Activated T-helper 1 cell treated with anti-CD3 and anti-CD28 coated beads, Interleukin-12 subunit alpha, Interleukin-12 subunit beta, Interleukin-2, Interleukin-4 antibody, amounts not matched to agents 30 ng/mL and 10 ng/mL and 1 ng/mL, durations not matched to agents 14 hours and 24 hours and 36 hours (primary cell): ENCODE measurements around the gene RAET1E. TPM values are rescaled to one million over a fixed set of nuclear protein-coding genes. Genes with fewer than 3 reads are reported as not detected.
"Not testable (repeated sequence)": the region's sequence is repeated elsewhere in the genome, so short reads cannot be mapped to it uniquely, and the experiment has no call there.

Experiments used
- DNase-seq: peaks from one replicate; pipeline ENCODE4 v3.0.0; 2021; ENCODE audit warnings: low spot score
- H3K27ac Mint-ChIP-seq: one replicate; pipeline ENCODE4 v1.8.0; 2021; ENCODE audit warnings: mild to moderate bottlenecking, mixed read lengths
- H3K27me3 Mint-ChIP-seq: one replicate; pipeline ENCODE4 v1.8.0; 2022; ENCODE audit warnings: mild to moderate bottlenecking, moderate library complexity, mixed read lengths; ENCODE audit not compliant: insufficient read depth
- H3K36me3 Mint-ChIP-seq: one replicate; pipeline ENCODE4 v1.8.0; 2021; ENCODE audit warnings: low read depth, mixed read lengths
- H3K4me1 Mint-ChIP-seq: one replicate; pipeline ENCODE4 v1.8.0; 2021; ENCODE audit warnings: low read depth, mixed read lengths
- H3K4me3 Mint-ChIP-seq: one replicate; pipeline ENCODE4 v1.8.0; 2021; ENCODE audit warnings: mild to moderate bottlenecking, moderate library complexity, mixed read lengths
- H3K9me3 Mint-ChIP-seq: one replicate; pipeline ENCODE4 v1.8.0; 2021; ENCODE audit warnings: mixed read lengths
- intact Hi-C: fragments of 100-400 bp; cut with micrococcal nuclease; formaldehyde crosslinking; loops from one replicate; pipeline ENCODE4 v1.15.1; 2024
- total RNA-seq: library from RNA; stranded (reverse); gene quantifications from 2 replicates; pipeline ENCODE4 v1.2.3, GENCODE V29; 2022

RAET1E gene
- total RNA-seq, 1 donor from 2014 or later: not detected

DNA sequence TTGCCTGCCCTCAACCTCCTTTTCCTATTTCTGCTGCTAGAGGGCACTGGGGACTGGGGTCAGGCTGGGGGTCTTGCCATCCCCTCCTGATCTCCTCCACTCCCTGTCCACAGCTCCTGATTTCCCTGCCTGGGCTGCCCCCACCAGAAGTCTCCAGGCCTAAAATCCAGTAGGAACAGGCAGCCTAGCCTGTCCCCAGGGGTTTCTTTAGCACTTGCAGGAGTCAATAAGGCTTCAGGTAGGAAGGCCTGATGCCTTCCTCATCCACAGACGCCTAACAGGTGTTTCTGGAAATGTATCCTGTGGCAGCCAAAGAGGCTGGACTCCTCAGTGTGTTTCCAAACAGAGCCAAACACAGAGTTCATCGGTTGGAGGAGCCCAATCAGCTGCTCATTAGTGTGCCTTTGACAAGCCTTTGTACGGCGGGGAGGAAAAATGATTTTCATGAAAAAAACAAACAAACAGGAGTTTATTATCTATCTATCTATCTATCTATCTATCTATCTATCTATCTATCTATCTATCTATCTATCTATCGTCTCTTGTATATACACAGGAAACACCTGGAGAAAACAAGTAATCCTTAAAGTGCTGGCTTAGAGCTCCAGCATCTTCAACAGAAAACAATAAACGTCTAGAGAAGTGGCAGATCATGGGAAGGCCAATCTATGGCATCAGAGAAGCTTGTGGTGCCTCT, 3.7 kb upstream of the RAET1E start:
- Mint-ChIP-seq H3K27me3 (peaks cover 16% of the 10 kb centered on the region), H3K36me3 (no peaks in the 10 kb centered on the region), H3K4me3 (no peak overlapping the region), H3K9me3 (no peaks in the 10 kb centered on the region), H3K4me1 (peaks cover 2% of the 10 kb centered on the region), H3K27ac (no peak overlapping the region)
- intact Hi-C loops: no loop called here
- no peak for DNase-seq

DNA sequence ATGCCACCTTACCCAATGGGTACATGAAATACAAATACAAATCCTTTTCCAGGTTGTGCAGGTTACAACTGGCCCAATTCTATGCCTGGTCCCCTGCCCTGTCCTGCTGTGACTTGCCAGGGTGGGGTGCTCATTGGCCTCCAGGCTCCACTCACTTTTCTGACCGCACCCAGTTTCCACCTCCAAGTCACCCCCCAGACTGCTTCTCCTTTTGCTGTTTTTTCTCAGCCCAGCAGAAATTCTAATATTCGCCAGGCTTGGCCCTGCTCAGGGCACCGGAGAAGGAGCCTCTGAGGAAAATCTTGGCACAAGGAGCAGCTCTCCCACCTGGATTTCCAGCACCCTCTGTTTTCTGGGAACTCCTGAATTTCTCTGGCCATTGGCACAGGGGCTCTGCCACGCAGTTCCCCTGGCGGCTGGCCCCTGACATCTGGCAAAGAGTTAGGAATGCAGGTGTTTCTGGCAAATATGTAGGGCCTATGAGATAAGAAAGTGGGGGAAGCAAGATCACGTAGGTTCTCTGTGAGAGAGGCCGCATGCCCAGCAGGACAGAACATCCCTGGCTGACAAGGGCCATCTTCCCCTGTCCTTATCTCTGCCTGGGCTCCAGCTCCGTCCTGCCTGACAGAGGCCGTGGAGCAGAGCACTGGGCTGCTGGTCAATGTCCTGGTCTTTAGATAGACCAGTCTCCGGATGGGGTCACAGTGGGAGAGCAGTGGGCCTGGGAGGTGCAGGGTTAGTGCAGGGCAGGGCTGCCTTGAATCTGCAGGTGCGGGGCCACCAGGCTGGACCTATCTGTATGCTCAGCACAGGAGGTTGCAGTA, 2.9 kb upstream of the RAET1E start:
- H3K4me1 Mint-ChIP-seq: peaks cover 10% of the 10 kb centered on the region
- H3K27me3 Mint-ChIP-seq: peaks cover 16% of the 10 kb centered on the region
- intact Hi-C loops: no loop called here
- no peaks in the 10 kb centered on the region for H3K9me3 Mint-ChIP-seq
- H3K36me3 Mint-ChIP-seq: no peaks in the 10 kb centered on the region
- DNase-seq: no peak
- H3K27ac Mint-ChIP-seq: no peak overlapping the region
- no peak overlapping the region for H3K4me3 Mint-ChIP-seq

DNA sequence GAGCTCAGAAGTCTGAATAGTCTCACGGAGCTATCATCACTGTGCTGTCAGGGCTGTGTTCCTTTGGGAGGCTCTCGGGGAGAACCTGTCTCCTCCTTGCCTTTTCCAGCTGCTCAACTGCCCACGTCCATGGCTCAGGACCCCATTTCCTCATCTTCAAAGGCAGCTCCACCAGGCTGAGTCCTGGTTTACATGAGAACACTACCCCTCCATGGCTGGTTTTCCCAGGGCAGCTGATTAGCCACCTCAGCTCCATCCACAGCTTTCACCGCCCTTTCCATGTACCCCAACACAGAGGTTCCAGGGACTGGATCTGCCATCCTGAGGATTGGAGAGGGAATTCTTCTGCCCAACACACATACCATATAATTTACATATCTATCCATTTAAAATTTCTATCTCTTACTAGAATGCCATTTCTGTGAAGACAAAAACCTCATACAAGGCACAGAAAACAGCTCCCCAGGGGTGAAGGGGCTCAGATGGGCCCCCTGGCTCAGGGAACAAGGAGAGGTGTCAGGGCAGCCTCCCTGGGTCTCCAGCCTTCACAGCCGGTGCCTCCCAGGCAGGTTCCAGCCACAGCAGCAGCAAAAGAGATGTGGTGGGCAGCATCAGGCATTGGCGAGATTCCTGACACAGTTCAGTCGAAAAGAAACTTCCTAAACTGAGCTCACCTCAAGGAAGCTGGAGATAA, 2.2 kb upstream of the RAET1E start:
- Mint-ChIP-seq H3K9me3 (no peaks in the 10 kb centered on the region), H3K4me1 (peaks cover 14% of the 10 kb centered on the region), H3K4me3 (no peak overlapping the region), H3K27ac (no peak overlapping the region), H3K27me3 (peaks cover 16% of the 10 kb centered on the region), H3K36me3 (no peaks in the 10 kb centered on the region)
- intact Hi-C loops: no loop called here
- no peak for DNase-seq

DNA sequence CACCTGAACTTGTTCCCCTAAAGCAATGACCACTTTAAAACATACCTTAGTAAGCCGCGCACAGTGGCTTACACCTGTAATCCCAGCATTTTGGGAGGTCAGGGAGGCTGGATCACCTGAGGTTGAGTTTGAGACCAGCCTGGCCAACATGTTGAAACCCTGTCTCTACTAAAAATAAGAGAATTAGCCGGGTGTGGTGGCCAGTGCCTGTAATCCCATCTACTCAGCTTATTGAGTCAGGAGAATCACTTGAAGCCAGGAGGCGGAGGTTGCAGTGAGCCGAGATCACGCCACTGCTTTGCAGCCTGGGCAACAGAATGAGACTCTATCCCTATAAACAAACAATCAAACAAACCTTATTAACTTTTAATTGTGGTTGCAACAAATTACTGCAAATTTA, 1.6 kb upstream of the RAET1E start:
- Mint-ChIP-seq H3K27me3 (peaks cover 17% of the 10 kb centered on the region), H3K4me3 (no peak overlapping the region), H3K36me3 (no peaks in the 10 kb centered on the region), H3K27ac (no peak overlapping the region), H3K4me1 (peaks cover 18% of the 10 kb centered on the region), H3K9me3 (no peaks in the 10 kb centered on the region)
- intact Hi-C loops: no loop called here
- DNase-seq: no peak

DNA sequence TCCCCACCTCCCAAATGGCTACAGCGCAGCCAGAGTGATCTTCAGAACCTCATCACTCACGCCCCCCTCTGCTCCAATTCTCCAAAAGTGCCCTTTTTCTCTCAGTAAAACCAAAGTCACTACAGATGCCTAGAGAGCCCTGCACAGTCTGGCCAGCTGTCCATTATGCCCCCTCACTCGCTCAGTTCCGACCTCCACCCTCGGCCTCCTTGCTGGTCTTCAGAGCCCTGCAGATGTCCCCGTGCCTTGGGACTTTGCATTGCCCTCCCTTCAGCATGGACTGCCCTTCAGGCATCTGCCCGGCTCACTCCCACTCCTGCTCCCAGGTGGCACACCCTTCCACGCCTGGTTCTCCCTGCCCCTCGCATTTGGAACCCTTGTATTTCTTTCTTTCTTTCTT, 1.1 kb upstream of the RAET1E start:
- Mint-ChIP-seq H3K4me3 (no peak overlapping the region), H3K27me3 (peaks cover 22% of the 10 kb centered on the region), H3K9me3 (no peaks in the 10 kb centered on the region), H3K36me3 (no peaks in the 10 kb centered on the region), H3K4me1 (peaks cover 20% of the 10 kb centered on the region), H3K27ac (no peak overlapping the region)
- intact Hi-C loops: no loop called here
- no peak for DNase-seq

DNA sequence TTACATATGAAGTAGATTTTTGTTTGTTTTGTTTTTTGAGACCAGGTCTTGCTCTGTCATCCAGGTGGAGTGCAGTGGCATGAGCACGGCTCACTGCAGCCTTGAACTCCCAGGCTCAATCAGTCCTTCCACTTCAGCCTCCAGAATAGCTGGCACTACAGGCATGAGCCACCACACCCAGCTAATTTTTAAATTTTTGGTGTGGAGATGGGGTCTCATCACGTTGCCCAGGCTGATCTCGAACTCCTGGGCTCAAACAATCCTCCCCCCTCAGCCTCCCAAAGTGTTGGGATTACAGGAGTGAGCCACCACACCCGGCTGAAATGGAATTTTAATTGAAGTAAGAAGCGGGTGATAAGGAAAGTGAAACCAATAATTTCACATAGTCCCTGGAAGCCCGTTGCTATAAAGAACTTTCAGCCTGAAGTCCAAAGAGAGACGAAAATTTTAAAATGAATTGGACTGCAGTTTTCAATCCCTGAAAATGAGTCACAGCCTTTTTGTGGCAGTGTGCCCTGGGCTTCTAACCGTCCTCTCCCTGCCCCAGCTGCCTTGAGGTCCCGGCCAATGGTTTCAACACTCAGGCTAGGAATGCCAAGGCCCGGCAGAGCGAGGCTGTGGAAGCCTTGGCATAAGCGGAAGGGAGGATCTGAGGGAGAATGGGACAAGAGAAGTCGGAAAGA, 757 bp downstream of the RAET1E start:
- Mint-ChIP-seq H3K4me1 (peaks cover 20% of the 10 kb centered on the region), H3K36me3 (no peaks in the 10 kb centered on the region), H3K4me3 (no peak overlapping the region), H3K27ac (no peak overlapping the region), H3K27me3 (peaks cover 30% of the 10 kb centered on the region), H3K9me3 (no peaks in the 10 kb centered on the region)
- no peak for DNase-seq
- intact Hi-C loops: no loop called here

DNA sequence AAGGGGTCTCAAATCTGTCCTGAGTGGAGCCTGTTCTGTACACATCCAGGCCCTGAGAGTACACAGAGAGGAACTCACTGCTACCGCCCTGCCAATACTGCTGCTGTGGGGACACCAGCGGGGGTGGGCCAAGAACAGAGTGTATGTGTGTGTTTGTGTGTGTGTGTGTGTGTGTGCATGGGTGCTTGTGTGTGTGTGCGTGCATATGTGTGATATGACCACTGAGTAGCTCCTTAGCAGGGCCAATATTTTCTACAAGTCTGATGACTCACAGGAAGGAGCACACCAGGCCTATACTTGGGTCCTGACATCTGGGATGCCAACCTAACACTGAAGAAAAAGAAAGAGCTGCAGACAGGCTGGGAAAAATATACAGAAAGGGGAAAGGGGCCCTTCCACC, 1.4 kb downstream of the RAET1E start:
- no peaks in the 10 kb centered on the region for H3K36me3 Mint-ChIP-seq
- peaks cover 20% of the 10 kb centered on the region for H3K4me1 Mint-ChIP-seq
- no peak overlapping the region for H3K4me3 Mint-ChIP-seq
- H3K27me3 Mint-ChIP-seq: peaks cover 28% of the 10 kb centered on the region
- no peaks in the 10 kb centered on the region for H3K9me3 Mint-ChIP-seq
- no peak overlapping the region for H3K27ac Mint-ChIP-seq
- no peak for DNase-seq
- intact Hi-C loops: no loop called here

DNA sequence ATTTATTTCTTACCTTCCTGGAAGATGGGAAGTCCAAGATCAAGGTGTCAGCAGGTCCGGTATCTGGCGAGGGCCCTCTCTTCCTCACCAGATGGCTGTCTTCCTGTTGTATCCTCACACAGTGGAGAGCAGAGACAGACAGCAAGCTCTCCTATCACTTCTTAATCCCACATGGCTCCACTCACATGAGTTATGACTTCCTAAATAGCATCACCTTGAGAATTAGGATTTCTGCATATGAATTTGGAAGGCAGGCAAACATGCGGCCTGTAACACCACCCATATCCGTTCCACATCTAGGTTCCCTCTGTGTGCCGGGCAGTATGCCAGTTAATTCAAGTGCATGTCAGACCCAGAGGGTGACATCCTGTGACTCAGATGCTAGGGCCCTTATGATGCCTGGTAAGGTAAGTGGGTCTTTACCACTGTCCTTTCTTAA, 2.1 kb downstream of the RAET1E start:
- DNase-seq: no peak
- Mint-ChIP-seq H3K9me3 (no peaks in the 10 kb centered on the region), H3K36me3 (no peaks in the 10 kb centered on the region), H3K27ac (no peak overlapping the region), H3K4me3 (no peak overlapping the region), H3K27me3 (peaks cover 32% of the 10 kb centered on the region), H3K4me1 (peaks cover 20% of the 10 kb centered on the region)
- intact Hi-C loops: no loop called here

DNA sequence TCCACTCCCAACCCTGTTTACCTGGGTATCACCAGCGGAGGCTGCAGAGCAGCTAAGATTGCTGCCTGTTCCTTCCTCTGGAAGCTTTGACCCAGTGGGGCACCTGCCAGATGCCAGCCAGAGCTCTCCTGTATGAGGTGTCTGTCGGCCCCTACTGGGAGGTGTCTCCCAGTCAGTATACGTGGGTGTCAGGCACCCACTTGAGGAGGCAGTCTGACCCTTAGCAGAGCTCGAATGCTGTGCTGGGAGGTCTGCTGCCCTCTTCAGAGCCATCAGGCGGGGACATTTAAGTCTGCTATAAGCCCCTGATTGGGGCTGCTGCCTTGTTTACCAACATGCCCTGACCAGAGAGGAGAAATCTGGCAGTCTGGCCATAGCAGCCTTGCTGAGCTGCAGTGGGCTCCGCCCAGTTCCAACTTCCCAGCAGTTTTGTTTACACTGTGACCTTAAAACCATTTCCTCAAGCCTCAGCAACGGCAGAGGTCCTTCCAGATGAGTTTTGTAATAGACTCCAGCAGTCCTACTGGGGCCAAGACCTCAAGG, 2.8 kb downstream of the RAET1E start:
- intact Hi-C loops: no loop called here
- peaks cover 20% of the 10 kb centered on the region for H3K4me1 Mint-ChIP-seq
- no peaks in the 10 kb centered on the region for H3K36me3 Mint-ChIP-seq
- no peaks in the 10 kb centered on the region for H3K9me3 Mint-ChIP-seq
- no peak overlapping the region for H3K4me3 Mint-ChIP-seq
- no peak overlapping the region for H3K27ac Mint-ChIP-seq
- peaks cover 34% of the 10 kb centered on the region for H3K27me3 Mint-ChIP-seq
- DNase-seq: no peak

DNA sequence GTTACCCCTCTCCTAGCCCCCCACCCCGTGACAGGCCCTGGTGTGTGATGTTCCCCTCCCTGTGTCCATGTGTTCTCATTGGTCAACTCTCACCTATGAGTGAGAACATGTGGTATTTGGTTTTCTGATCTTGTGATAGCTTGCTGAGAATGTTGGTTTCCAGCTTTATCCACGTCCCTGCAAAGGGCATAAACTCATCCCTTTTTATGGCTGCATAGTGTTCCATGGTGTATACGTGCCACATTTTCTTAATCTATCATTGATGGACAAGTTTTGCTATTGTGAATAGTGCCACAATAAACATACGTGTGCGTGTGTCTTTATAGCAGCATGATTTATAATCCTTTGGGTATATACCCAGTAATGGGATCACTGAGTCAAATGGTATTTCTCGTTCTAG, 6.0 kb downstream of the RAET1E start:
- peaks cover 37% of the 10 kb centered on the region for H3K27me3 Mint-ChIP-seq
- DNase-seq, H3K9me3 Mint-ChIP-seq, H3K4me3 Mint-ChIP-seq, intact Hi-C loops, H3K36me3 Mint-ChIP-seq, H3K27ac Mint-ChIP-seq: not testable (repeated sequence)
- H3K4me1 Mint-ChIP-seq: peaks cover 20% of the 10 kb centered on the region

DNA sequence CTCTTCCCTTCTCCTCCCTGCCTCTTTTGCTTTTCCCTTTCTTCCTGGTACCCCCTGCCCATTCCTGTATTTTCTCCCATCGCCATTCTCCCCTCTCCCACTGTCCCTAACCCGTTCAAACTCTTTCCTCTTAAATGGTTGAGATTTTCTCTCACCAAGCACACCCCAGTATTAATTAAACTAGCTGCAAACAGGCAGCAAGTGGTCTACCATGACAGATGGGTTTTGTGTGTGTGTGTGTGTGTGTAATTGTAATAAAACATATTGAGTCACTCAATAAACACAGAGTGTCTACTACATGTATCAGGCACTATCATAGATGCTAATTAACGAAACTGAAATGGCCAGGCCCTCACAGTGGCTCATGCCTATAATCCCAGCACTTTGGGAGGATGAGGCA, 6.7 kb downstream of the RAET1E start:
- DNase-seq: no peak
- H3K36me3 Mint-ChIP-seq: no peaks in the 10 kb centered on the region
- H3K4me3 Mint-ChIP-seq: no peak overlapping the region
- peaks cover 14% of the 10 kb centered on the region for H3K4me1 Mint-ChIP-seq
- peaks cover 37% of the 10 kb centered on the region for H3K27me3 Mint-ChIP-seq
- intact Hi-C loops: no loop called here
- H3K9me3 Mint-ChIP-seq: no peaks in the 10 kb centered on the region
- H3K27ac Mint-ChIP-seq: no peak overlapping the region

DNA sequence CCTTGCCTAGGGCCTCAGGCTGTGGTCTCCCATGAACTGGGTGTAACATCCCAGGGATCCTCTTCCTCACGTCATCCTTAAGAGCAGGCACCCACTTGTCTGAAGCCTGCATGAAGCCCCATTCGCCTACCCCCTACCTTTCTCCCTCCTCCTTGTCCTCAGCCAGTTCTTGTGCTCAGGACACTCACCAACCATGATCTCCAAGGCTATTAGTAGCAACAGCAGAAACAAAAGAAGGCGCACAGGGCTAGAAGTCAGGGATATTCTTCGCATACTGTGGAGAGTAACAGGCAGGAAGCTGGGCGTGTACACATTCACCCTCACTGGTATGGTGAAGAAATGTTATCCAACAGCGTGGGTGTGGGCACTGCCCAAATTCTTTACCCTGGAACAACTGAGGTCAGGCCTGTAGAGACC, 7.3 kb downstream of the RAET1E start:
- no peaks in the 10 kb centered on the region for H3K9me3 Mint-ChIP-seq
- intact Hi-C loops: no loop called here
- peaks cover 8% of the 10 kb centered on the region for H3K4me1 Mint-ChIP-seq
- H3K36me3 Mint-ChIP-seq: no peaks in the 10 kb centered on the region
- no peak overlapping the region for H3K4me3 Mint-ChIP-seq
- no peak overlapping the region for H3K27ac Mint-ChIP-seq
- DNase-seq: no peak
- peaks cover 37% of the 10 kb centered on the region for H3K27me3 Mint-ChIP-seq
